H4 (cell line): ENCODE results near the gene BTNL9. TPM values are rescaled to one million over a fixed set of nuclear protein-coding genes. Genes with fewer than 3 reads are reported as not detected.
"Not testable (repeated sequence)": the region's sequence is repeated elsewhere in the genome, so short reads cannot be mapped to it uniquely, and the experiment has no call there.

Source experiments
- DNase-seq: peaks from one replicate; pipeline ENCODE4 v3.0.0-alpha.2; 2015; ENCODE audit warnings: low spot score
- total RNA-seq: library from RNA; depleted of rRNA; stranded (reverse); fragments of >200 nt; shearing (Covaris generic); gene quantifications from 2 replicates; pipeline ENCODE4 v1.2.3, GENCODE V29; 2014; rRNA removed

The BTNL9 gene
- 0.15 TPM in 1 of 2 replicates, not detected in the other for total RNA-seq

- DNase-seq: no peak
Observed at GRCh38 chr5:181039931-181040630, at the start of gene BTNL9. BTNL9 (plus strand) TSS chr5:181040266; CDS start chr5:181045490, 5,224 bp downstream.

- no peak for DNase-seq
Observed at GRCh38 chr5:180990882-180991242, 49.2 kb upstream of the BTNL9 start.

- no peak for DNase-seq
Observed at GRCh38 chr5:181001947-181002346, 38.1 kb upstream of the BTNL9 start.

- no peak for DNase-seq
Observed at GRCh38 chr5:181005791-181006190, 34.3 kb upstream of the BTNL9 start.

- no peak for DNase-seq
Observed at GRCh38 chr5:181008136-181008535, 31.9 kb upstream of the BTNL9 start.

- DNase-seq: not testable (repeated sequence)
Observed at GRCh38 chr5:181010018-181010417, 30.0 kb upstream of the BTNL9 start.

- not testable (repeated sequence) for DNase-seq
Observed at GRCh38 chr5:181014654-181015053, 25.4 kb upstream of the BTNL9 start.

- DNase-seq: not testable (repeated sequence)
Observed at GRCh38 chr5:181017448-181017847, 22.6 kb upstream of the BTNL9 start.

- DNase-seq: no peak
Observed at GRCh38 chr5:181020688-181021087, 19.4 kb upstream of the BTNL9 start.

- DNase-seq: no peak
Observed at GRCh38 chr5:181024245-181025064, 15.6 kb upstream of the BTNL9 start.

- no peak for DNase-seq
Observed at GRCh38 chr5:181027452-181028031, 12.5 kb upstream of the BTNL9 start.

GRCh38 chr5:181028032-181028819, 11.8 kb upstream of the BTNL9 start:
- DNase-seq: peak; percentile 50

GRCh38 chr5:181031716-181032115, 8.3 kb upstream of the BTNL9 start:
- no peak for DNase-seq

GRCh38 chr5:181035991-181036815, 3.9 kb upstream of the BTNL9 start:
- no peak for DNase-seq

- DNase-seq: no peak
Observed at GRCh38 chr5:181036816-181037364, 3.2 kb upstream of the BTNL9 start.

- no peak for DNase-seq
Observed at GRCh38 chr5:181037365-181037861, 2.7 kb upstream of the BTNL9 start.

GRCh38 chr5:181039471-181039870, 595 bp upstream of the BTNL9 start:
- no peak for DNase-seq

GRCh38 chr5:181040631-181040945, 522 bp downstream of the BTNL9 start:
- no peak for DNase-seq

GRCh38 chr5:181041043-181041442, 977 bp downstream of the BTNL9 start:
- DNase-seq: no peak

GRCh38 chr5:181042036-181042713, 2.1 kb downstream of the BTNL9 start:
- no peak for DNase-seq
